ENCODE results near the gene RAF1. TPM values are rescaled to one million over a fixed set of nuclear protein-coding genes. Genes with fewer than 3 reads are reported as not detected.

RAF1 gene
- total and polyA plus RNA-seq, 8 donors = 36.7 to 156 (median 76.9) TPM

DNA sequence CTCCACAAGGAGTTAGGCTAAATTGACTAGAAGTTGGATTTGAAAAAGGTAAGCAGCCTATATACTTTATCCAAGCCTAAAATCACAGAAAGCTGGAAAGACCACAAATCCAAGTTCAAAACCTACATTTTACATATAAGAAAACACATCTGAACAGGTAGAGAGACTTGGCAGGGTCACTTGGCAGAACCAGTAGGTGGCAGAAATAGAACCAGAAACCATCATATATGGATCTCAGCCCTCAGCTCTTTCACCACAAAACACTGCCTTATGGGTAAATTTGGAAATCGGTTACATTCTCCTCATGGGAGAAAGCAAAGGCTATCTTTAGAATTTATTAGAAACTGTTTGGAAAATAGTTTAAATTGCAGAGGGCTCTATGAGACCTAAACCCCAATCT, 62.8 kb downstream of the RAF1 start:
- intact Hi-C loops (cut with DNase I; ENCODE audit: low total_unique reads) = no loop called here
- H3K27me3 ChIP-seq = no peaks in the 10 kb centered on the region
- no peak overlapping the region for H3K27ac ChIP-seq
- TF ChIP-seq, protein P1, sequence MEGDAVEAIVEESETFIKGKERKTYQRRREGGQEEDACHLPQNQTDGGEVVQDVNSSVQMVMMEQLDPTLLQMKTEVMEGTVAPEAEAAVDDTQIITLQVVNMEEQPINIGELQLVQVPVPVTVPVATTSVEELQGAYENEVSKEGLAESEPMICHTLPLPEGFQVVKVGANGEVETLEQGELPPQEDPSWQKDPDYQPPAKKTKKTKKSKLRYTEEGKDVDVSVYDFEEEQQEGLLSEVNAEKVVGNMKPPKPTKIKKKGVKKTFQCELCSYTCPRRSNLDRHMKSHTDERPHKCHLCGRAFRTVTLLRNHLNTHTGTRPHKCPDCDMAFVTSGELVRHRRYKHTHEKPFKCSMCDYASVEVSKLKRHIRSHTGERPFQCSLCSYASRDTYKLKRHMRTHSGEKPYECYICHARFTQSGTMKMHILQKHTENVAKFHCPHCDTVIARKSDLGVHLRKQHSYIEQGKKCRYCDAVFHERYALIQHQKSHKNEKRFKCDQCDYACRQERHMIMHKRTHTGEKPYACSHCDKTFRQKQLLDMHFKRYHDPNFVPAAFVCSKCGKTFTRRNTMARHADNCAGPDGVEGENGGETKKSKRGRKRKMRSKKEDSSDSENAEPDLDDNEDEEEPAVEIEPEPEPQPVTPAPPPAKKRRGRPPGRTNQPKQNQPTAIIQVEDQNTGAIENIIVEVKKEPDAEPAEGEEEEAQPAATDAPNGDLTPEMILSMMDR (IDR thresholded peaks at IDR 0.05) = no peak
- TF ChIP-seq POLR2A (IDR thresholded peaks at IDR 0.05) = no peak
- no peak for TF ChIP-seq EP300 (IDR thresholded peaks at IDR 0.05)
- no peak for TF ChIP-seq POLR2AphosphoS5 (IDR thresholded peaks at IDR 0.05)
- H3K36me3 ChIP-seq = peaks cover 36 to 100% (median 93%) of the 10 kb centered on the region in 4 donors
- H3K4me1 ChIP-seq = peaks cover 0 to 13% (median 2%) of the 10 kb centered on the region in 4 donors
- DNase-seq = no peak
- no peaks in the 10 kb centered on the region for H3K9me3 ChIP-seq
- H3K4me3 ChIP-seq = no peak overlapping the region
- WGBS, 5 donors = 54 to 91% (median 81%) methylated on average over 1 of the region's 1 CpG

DNA sequence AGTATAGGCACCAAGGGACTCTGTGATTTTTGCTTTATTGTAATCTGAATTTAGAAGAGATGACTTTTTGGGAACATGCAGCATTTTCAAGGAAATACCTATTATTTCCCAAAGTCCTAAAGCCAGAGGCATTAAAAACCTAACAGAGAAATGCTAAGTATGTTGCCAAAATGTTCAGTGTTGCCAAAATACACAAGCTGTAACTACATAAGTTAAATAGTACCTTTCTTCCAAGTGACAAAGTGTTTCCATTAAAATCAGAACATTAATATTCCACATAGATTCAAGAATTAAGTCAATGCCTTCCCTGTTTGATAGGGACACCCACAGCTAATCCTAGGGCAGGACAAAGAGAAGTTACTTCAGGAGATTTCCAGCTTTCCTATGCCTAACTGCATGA, 65.0 kb downstream of the RAF1 start:
- no peaks in the 10 kb centered on the region for H3K27me3 ChIP-seq
- no peak overlapping the region for H3K4me3 ChIP-seq
- H3K36me3 ChIP-seq = peaks cover 45 to 100% (median 98%) of the 10 kb centered on the region in 4 donors
- no peak for TF ChIP-seq POLR2AphosphoS5 (IDR thresholded peaks at IDR 0.05)
- TF ChIP-seq EP300 (IDR thresholded peaks at IDR 0.05) = no peak
- TF ChIP-seq POLR2A (IDR thresholded peaks at IDR 0.05) = no peak
- TF ChIP-seq, protein P1 (IDR thresholded peaks at IDR 0.05) = no peak
- DNase-seq = no peak
- intact Hi-C loops (cut with DNase I; ENCODE audit: low total_unique reads) = no loop called here
- peaks cover 0 to 13% (median 2%) of the 10 kb centered on the region in 4 donors for H3K4me1 ChIP-seq
- peak overlapping the region in 1 of 5 donors; percentile 32 for H3K27ac ChIP-seq
- no peaks in the 10 kb centered on the region for H3K9me3 ChIP-seq

DNA sequence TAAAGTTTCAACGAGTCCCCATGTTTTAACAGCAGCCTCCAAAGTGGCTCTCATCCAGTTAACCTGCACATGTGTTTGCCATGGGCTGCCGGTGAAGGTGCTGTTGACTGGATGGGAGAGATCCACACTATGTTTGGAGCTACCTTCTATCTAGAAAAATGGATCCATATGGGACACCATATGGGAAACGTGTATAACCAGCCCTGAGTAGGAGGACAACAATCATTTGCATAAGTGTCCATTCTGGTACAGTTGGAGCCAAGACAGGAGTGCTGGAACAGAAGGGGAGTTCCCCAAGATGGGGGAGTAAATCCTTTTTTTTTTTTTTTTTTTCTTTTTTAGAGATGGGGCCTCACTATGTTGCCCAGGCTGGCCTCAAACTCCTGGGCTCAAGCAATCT, 70.4 kb downstream of the RAF1 start:
- H3K4me1 ChIP-seq = peaks cover 0 to 4% (median 0%) of the 10 kb centered on the region in 4 donors
- no peaks in the 10 kb centered on the region for H3K9me3 ChIP-seq
- no peak for DNase-seq
- TF ChIP-seq POLR2A (IDR thresholded peaks at IDR 0.05) (no peak), EP300 (IDR thresholded peaks at IDR 0.05) (no peak), POLR2AphosphoS5 (IDR thresholded peaks at IDR 0.05) (no peak)
- TF ChIP-seq, protein P1 (IDR thresholded peaks at IDR 0.05) = no peak
- WGBS, 5 donors = 83 to 95% (median 90%) methylated on average over 3 of the region's 3 CpGs
- no peaks in the 10 kb centered on the region for H3K27me3 ChIP-seq
- H3K27ac ChIP-seq = no peak overlapping the region
- H3K4me3 ChIP-seq = no peak overlapping the region
- H3K36me3 ChIP-seq = peaks cover 55 to 100% (median 99%) of the 10 kb centered on the region in 4 donors
- intact Hi-C loops (cut with DNase I; ENCODE audit: low total_unique reads) = no loop called here

DNA sequence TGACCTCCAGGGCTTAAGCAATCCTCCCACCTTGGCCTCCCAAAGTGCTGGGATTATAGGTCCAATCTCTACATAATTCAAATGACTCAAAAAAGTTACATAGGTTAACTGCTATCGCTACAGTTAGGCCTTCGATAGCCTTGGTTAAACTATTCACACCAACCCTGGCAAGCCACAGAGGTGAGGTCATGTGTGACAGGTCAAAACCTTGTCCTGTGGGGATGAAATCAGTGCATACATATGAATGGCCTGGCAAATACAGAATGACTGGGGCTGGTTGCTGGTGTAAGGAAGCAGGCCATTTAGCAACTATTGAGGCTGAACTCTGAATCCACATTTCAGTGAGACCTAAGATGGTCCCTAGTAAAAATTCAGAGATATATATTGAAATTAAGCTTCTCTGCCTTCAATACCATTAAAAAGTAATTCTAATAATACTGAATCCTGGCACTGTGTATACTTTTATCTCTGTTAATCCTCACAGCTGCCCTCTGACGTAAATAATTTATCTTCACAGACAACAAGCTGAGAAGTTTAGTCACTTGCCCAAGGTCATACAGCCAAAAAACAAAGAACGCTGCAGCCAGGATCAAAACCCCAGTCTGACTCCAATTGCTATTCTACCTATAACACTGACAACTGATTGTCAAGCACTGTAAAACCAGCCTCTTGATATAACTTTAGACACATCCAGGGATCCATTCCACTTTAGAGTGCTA, 71.8 kb downstream of the RAF1 start:
- Histone ChIP-seq H3K27ac (no peak overlapping the region), H3K27me3 (no peaks in the 10 kb centered on the region), H3K36me3 (peaks cover 49 to 100% (median 99%) of the 10 kb centered on the region in 4 donors), H3K4me1 (peaks cover 0 to 4% (median 0%) of the 10 kb centered on the region in 4 donors), H3K4me3 (no peak overlapping the region), H3K9me3 (no peaks in the 10 kb centered on the region)
- DNase-seq = no peak
- intact Hi-C loops (cut with DNase I; ENCODE audit: low total_unique reads) = no loop called here
- TF ChIP-seq EP300 (IDR thresholded peaks at IDR 0.05) (no peak), POLR2AphosphoS5 (IDR thresholded peaks at IDR 0.05) (no peak), POLR2A (IDR thresholded peaks at IDR 0.05) (no peak)
- TF ChIP-seq, protein P1 (IDR thresholded peaks at IDR 0.05) = no peak
- WGBS, 5 donors = 72 to 88% (median 79%) methylated on average over 4 of the region's 4 CpGs

Data from stomach (tissue), 9 donors.